Hematopoietic multipotent progenitor cell treated with erythropoietin and hydrocortisone succinate and interleukin-3 and kit ligand, for 17 days (in vitro differentiated cells): ENCODE measurements around the gene TBC1D10B.

Experiments used
- DNase-seq: peaks from one replicate; pipeline ENCODE4 v3.0.0-alpha.2; 2015; ENCODE audit warnings: low spot score

TBC1D10B gene

DNA sequence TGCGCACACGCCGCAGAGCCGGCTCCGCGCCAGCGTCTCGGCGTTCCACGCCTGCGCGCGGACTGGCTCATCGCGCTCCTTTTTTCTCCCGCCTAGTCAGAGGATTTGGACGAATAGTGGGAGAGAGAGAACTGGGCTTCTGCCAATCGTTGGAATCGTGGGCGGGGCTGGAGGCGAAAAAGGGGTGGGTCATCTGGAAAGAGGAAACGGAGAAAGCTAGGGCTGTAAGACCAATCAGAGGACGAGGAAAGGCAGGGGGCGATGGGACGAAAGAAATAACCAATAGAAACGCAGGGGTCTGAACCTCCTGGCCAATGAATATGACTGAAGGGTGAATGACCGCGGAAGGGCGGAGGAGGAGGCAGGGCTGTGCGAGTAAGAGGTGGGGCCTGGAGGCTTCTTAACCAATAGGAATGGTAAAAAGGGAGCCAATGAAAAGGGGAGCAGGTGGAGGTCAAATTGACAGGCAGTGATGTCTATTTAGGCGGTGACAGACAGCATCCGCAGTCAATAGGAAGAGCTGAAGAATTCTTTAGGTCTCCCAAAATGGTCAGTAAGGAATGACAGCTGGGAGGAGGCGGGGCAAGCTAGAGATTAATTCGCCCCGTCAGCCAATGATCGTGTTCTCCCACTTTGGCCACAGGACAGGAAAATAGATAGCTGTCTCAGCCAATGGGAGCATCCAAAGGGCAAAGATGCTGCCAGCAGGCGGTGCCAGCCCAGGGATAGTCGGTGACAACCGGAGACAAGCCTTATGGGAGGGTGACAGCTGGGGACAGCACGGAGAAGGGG, at the start of gene TBC1D10B:
Gene TBC1D10B, minus strand, starts transcription at position 39 of the 792 bp plus-strand sequence. CDS start 311 bp downstream, outside the sequence.
- DNase-seq = peak; percentile 99

DNA sequence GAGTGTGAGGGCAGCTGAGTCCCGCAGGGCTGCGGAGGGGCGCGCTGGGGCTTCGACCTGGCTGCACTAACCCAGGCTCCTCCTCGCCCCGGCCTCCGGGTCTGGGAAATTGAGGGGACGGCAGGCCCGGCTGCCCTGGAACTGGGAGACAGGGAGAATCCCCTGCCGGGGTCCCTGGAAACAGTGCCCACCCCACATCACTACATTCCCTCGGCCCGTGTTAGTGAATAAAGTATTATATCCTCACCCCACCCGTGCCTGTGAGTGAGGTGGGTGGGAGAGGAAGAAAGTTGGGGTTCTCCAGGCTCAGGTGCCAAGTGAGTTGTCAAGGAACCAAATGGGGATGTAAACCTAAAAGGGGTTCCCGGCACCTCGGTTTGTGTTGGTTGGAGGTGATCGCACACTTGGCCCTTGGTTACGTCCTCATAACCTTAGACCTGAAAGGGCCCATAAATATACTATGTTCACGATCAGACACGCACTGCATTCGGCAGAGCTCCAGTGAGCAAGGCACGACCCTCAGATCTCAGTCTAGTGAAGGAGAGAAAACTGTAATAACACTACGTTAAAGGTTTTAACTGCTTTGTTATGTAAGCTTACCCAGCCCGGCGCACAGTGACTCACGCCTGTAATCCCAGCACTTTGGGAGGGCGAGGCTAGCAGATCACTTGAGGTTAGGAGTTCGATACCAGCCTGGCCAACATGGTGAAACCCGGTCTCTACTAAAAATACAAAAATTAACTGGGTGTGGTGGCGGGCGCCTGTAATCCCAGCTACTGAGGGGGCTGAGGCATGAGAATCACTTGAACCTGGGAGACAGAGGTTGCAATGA, 48.3 kb upstream of the TBC1D10B start:
- DNase-seq = no peak

DNA sequence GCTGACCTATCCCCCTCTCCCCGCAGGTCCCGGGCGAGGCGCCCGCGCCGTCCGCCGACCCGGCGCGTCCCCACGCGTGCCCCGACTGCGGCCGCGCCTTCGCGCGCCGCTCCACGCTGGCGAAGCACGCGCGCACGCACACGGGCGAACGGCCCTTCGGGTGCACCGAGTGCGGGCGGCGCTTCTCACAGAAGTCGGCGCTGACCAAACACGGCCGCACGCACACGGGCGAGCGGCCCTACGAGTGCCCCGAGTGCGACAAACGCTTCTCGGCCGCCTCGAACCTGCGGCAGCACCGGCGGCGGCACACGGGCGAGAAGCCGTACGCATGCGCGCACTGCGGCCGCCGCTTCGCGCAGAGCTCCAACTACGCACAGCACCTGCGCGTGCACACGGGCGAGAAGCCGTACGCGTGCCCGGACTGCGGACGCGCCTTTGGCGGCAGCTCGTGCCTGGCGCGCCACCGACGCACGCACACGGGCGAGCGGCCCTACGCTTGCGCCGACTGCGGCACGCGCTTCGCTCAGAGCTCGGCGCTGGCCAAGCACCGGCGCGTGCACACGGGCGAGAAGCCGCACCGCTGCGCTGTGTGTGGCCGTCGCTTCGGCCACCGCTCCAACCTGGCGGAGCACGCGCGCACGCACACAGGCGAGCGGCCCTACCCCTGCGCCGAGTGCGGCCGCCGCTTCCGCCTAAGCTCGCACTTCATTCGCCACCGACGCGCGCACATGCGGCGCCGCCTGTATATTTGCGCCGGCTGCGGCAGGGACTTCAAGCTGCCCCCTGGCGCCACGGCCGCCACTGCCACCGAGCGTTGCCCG, 47.4 kb upstream of the TBC1D10B start:
- peak; percentile 66 for DNase-seq

- no peak for DNase-seq
Measured at GRCh38 chr16:30416624-30417528, 46.6 kb upstream of the TBC1D10B start.

DNA sequence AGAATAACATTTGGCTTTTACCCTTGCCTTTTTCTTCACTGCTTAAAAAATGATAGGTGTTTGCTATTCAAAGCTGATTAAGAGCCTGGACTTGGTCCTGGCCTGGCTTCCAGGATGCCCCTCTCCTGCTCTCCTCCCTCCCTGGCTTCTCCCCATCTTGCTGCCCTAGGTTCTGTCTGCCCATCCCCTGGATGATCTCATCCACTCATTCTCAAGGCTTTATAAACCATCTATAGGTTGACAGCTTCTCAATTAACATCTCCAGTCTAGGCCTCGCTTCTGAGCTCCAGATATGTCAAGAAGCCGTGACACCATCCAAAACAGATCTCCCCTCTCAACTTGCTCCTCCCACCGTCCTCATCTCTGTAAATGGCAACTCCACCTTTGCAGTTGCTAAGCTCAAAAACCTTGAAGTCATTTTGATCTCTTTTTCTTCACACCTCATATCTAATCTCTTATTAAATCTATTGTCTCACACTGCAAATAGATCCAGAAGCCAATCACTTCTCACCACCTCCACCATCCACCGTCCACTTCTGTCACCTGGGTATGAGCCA, 45.8 kb upstream of the TBC1D10B start:
- DNase-seq = no peak

- DNase-seq = no peak
Measured at GRCh38 chr16:30414159-30414558, 43.9 kb upstream of the TBC1D10B start.

DNA sequence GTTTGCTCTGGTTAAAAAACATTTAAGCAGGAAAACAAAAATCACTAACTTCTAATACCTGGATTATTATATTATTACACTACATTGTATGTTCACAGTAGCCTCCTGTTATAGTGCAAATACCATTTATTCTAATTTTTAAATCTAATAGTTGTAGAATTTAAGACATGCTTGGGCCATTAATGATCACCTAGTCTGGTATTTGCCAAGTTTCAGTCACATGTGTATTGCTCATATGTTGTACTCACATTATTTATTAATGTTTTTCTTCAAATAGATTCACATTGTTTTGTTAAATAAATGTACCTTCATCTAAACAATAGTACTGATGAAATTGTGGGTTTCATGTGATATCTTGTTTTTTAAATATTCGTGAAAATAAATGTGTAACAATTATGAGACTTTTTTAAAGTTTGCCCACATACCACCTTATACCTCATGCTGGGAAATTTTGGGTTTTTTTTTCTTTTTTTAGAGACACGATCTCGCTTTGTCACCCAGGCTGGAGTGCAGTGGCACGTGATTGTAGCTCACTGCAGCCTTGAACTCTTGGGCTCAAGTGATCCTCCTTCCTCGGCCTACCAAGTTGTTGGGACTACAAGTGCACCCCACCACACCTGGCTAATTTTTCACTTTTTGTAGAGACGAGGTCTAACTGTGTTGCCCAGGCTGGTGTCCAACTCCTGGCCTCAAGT, 43.0 kb upstream of the TBC1D10B start:
- DNase-seq = no peak

DNA sequence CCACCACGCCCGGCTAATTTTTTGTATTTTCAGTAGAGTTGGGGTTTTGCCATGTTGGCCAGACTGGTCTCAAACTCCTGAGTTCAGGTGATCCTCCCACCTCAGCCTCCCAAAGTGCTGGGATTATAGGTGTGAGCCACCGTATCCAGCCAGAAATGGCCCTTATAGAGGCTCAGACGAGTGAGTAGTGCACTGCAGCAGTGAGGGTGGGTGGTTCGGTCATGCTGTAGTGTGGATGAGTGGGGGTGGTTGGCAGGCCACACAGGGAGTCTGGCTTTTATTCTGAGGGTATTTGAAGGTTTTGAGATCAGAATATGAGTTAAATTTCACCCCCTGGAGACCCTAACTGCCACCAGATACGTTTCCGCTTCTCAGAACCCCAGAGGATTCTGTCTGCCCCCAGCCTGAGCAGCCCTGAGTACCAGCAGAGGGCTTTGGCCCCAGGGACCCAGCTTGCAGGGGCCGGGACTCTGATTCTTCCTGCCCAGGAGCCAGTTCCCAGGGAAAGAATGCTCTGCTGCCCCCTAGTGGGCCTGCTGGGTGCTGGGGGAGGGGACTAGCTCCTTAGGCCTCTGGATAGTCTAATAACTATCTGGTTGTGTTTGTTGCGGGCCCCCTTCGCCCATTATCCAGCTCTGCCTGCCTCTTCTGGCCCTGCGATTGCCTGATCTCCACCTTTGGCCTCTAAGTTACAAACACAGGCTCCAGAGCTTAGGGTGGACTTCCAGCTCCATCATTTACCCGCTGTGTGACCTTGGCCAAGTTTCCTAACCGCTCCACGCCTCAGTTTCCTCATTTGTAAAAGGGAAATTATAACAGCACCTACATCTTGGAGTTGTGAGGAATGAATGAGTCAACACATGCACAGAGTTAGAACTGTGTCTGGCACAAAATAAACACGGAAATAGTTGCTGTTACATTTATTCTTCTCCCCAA, 39.1 kb upstream of the TBC1D10B start:
- DNase-seq = peak; percentile 92

- DNase-seq = no peak
Measured at GRCh38 chr16:30407804-30408534, 37.7 kb upstream of the TBC1D10B start.

- peak; percentile 93 for DNase-seq
Measured at GRCh38 chr16:30407102-30407803, 37.0 kb upstream of the TBC1D10B start, which contains the start of gene ZNF771. ZNF771 (plus strand) TSS chr16:30407606; CDS start chr16:30408054, 448 bp downstream.

DNA sequence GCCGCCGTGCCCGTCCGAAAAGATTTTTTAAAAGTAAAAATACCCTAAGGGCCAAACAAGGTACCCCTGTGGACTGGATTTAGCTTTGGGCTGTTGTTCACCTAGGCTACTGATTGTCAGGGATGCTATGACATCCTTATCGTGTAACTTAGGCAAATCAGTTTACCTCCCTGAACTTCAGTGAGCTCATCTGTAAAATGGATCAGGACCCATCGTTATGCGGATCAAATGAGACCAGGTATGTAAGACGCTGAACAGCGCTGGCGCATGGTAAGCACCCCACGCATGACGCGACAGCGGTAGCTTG, 36.5 kb upstream of the TBC1D10B start:
- DNase-seq = no peak

DNA sequence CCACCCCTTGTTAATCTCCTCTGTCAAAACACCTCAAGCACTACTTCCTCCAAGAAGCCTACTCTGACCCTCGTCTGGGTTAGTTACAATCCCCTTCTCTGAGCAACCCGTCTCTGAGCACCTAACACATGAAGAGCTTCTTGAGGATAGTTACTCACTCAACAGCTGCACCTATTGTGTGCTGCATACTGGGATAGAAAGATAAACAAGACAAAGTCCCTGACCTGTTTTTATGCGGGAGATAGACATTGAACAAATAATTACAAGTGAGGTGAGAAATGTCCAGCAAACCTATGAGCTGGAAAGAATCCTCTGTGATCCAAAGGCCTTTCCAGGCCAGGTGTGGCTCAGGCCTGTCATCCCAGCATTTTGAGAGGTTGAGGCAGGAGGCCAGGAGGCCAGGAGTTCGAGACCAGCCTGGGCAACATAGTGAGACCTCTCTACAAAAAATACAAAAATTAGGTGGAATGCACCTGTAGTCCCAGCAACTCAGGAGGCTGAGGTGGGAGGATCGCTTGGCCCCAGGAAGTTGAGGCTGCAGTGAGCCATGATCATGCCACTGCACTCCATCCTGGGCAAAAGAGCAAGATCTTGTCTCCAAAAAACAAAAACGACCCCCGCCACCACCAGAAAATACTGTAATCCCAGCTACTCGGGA, 31.6 kb upstream of the TBC1D10B start:
- no peak for DNase-seq

- no peak for DNase-seq
Measured at GRCh38 chr16:30399435-30400186, 29.3 kb upstream of the TBC1D10B start.

- DNase-seq = no peak
Measured at GRCh38 chr16:30398661-30399434, 28.6 kb upstream of the TBC1D10B start.

GRCh38 chr16:30397776-30398660, 27.7 kb upstream of the TBC1D10B start:
- DNase-seq = no peak
